GM12872 (cell line): ENCODE data around the gene SNPH.

Experiments
- TF ChIP-seq, protein P1 (sequence below): IDR thresholded peaks from 3 replicates; pipeline ENCODE4 v1.5.1; 2011; ENCODE audit warnings: low read depth, mild to moderate bottlenecking, low read length, moderate library complexity; ENCODE audit not compliant: insufficient read depth

The SNPH gene

DNA sequence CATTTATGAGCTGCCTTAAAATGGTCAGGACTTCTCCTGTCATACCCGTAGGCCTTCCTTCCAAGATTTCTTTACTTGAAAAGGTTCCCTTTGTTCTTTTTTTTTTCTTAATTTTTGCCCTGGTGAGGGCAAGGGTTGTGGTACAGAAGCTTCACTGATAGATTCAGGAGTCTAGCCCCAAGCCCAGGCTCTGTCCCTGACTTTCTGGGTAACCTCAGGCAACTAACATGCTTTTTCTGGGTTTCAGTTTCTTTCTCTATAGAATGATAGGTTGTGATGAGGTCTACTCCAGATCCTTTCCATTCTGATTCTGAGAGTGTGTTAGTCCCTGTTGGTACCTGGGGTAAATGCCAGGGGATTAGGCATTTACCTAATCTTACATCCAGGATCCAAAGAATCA, 21.2 kb downstream of the SNPH start:
- TF ChIP-seq, protein P1, sequence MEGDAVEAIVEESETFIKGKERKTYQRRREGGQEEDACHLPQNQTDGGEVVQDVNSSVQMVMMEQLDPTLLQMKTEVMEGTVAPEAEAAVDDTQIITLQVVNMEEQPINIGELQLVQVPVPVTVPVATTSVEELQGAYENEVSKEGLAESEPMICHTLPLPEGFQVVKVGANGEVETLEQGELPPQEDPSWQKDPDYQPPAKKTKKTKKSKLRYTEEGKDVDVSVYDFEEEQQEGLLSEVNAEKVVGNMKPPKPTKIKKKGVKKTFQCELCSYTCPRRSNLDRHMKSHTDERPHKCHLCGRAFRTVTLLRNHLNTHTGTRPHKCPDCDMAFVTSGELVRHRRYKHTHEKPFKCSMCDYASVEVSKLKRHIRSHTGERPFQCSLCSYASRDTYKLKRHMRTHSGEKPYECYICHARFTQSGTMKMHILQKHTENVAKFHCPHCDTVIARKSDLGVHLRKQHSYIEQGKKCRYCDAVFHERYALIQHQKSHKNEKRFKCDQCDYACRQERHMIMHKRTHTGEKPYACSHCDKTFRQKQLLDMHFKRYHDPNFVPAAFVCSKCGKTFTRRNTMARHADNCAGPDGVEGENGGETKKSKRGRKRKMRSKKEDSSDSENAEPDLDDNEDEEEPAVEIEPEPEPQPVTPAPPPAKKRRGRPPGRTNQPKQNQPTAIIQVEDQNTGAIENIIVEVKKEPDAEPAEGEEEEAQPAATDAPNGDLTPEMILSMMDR: no peak

DNA sequence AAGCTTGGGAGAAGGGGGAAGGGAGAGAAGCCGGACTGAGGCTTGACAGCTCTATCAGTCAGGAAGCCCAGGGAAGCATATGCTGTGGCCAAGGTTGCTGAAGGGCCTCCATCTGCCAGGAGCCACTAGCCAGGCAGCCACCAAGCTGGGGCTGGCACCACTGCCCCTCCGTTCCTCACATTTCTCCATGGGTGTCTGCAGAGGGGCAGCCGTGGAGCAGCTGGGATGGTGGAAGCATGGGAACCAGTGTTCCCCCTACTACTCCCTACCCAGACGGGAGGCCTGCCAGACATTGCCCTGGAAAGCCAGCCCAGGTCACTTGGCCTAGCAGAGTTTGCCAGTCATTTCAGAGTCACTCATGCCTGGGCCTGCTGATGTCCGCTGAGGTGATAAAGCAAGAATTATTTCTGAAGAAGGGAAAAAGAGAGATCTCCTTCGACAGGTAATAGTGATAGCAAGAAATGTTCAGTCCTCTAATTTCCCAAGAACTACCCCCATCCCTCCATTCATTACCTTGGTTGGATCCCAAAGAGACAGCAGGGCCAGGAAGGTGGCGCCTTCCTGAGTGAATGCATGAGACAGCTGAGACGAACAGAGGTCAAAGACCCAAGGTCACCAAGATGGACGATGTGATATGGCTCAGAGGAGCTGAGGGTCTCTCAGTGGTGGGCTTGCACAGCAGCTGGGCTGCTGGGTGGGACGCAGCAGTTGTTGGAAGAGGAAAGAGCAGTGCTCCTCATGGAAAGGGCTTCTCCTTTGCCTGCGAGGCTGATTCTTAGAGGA, 21.9 kb downstream of the SNPH start:
- TF ChIP-seq, protein P1: no peak

DNA sequence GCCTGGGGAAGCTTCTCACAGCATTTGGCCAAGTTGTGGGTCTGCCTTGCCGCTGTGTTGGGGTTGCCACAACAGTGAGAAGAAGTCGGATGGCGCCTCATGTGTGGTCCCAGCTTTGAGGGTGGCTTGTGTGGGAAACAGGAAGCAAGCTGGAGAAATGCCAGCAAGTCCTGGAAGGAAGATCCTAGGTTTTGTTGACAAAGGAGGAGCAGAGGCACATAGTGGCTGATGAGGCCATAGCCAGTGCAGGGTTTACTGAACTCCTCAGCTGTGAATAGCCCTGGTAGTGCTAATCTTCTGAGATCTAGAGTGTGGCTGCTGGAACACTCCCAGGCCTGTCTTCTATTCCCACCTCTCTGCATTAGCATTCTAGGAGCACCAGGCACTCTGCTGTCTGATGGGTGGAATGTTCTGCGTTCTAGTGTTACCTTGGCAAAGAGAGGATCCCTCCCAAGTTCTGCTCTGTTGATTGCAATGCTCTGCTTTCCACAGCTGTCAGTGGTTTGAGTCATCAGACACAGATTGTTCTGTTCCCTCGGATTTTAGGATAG, 25.2 kb downstream of the SNPH start:
- TF ChIP-seq, protein P1: no peak

DNA sequence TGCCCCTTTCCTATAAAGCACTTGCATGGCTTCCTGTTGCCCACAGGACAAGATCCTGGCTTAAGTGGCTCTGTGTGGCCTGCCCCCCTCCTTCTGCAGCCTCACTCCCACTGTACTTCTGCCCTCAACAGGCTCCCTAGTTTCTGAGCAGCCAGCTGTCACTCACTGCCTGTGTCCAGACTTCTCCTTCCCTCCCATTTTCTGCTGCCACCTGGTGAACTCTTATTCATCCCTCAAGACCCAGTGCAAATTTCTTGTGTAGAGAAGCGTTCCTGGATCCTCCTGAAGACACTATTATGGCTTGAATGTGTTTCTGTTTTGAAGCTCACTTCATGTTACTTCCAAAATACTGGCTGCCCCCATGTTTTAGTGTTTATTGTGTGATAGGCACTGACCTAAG, 26.5 kb downstream of the SNPH start:
- TF ChIP-seq, protein P1: no peak

DNA sequence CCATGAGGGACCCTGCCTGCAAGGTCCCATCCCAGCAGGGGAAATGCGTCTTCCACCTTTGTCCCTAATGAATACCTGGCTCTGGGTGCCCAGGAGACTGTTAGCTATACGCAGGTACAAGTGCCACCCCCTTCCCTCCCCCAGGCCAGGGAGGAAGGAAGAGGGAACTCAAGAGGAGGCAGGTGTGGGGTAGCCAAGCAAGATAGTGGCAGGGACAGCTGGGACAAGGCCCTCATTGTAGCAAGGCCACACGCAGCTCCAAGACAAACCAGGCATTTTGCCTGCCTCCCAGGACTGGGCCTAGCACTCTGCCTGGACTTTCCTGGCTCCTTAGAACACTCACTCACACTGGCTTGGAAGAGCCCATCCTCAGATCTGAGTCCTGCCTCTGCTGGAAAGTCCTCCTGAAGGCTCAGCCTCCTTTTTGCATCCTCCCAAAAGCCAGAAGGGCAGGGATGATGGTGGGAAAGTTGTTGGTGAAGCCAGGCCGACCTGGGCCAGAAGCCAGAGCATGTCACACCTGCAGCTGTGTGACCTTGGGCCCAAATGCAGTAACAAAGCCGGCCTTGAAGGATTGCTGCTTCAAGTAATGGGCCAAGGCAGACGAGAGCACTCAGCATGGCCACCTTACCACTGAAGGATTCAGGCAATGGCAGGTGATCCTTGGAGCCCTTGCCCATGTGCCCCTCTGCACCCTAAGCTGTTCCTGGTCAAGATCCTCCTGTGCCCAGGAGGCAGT, 27.7 kb downstream of the SNPH start:
- TF ChIP-seq, protein P1: no peak

DNA sequence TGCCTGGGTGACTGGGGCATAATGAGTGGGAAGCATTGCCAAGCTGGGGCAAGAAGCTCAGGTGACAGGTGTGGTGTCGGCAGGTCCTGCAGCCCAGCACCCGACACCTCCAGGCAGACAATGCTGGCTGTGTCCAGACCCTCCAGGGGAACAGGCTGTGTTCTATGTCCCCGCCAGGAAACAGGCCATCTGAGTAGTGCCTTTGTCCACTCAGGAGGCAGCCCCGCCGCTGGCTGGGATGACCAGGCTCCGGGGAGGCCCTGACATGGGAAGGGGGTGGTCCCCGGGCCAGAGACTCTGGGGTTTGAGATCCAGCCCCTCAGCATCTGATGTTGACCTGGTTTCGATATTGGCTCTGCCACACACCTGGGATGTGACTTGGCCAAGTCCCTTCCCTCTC, 28.4 kb downstream of the SNPH start:
- TF ChIP-seq, protein P1: no peak

DNA sequence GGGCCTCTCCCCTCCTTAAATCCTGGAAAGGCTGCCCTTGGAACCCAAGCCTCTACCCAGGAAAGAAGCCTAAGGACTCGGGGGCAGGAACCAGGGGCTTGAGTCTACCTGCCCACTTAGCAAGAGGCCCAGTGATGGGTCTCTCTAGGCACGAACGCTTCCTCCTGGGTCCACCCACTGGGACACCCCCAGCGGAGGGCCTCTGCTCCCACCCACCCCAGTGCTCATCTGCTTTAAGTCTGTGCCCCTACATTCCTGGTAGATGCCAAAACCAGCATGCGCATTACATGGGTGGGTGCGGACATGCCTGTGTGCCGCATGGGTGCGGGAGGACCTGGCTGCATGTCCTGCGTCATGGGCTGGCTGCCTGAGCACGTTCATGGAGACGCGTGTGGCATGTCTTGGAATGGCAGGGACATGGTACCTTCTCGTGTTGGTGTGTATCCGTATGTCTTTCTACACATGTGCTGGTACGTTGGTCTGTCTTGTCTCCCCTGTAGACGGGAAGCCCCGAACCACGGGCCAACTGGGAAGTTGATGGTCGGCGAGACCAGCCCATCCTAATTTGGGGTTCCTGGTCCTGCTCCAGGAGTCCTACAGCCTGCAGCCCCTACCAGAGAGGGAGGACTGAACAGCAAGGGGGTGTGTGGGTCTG, 29.3 kb downstream of the SNPH start:
- TF ChIP-seq, protein P1: no peak
